ENCODE results near the gene MRPS10. TPM values are rescaled to one million over a fixed set of nuclear protein-coding genes. Genes with fewer than 3 reads are reported as not detected.

Gene MRPS10
- total RNA-seq, 1 experiment from 2014 or later, result 82.6 TPM

DNA sequence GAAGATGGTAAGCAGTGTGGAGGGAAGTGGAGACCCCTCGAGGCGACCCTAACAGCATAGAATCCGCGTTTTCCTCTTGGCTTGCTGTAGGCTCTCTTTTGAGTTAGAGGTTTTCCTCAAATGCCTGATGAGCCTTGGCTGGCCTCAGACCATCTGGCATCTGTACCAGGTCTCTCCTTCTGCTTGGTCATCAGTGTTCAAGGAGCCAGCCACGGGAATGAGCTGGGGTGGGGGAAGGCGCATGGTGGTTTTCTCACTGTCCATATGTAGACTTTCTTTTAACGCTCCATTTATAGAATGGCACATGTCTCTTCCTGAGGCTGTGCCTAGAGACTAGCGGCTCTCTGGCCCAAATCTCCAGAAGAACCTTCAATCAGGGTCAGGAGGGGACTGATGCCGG is 52.6 kb downstream of the MRPS10 start:
- no peak for DNase-seq (ENCODE audit: low read depth, low spot score)
- in situ Hi-C loops (cut with HindIII; ENCODE audit: low pct_unique_long_range_greater_than_20kb, low sequenced_read_pairs), result no loop called here

DNA sequence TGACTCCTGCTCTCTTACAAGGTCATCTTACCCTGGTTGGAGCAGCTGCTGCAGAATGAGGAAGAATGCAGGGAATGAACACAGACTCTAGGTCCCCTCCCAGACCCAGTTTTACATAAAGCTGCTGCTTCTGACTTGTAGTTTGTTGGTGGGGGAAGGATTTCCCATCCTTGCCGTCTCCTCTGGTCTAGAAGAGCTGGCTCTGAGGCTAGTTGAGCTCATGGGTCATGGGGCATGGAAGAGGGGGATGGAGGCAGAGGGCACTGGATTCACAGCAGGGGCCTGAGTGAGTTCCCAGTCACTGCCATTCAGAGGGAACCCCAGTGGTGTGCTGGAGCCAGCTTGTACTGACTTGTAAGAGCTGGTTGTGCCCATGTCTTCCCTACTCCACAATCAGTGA is 53.7 kb downstream of the MRPS10 start:
- no peak for DNase-seq (ENCODE audit: low read depth, low spot score)
- in situ Hi-C loops (cut with HindIII; ENCODE audit: low pct_unique_long_range_greater_than_20kb, low sequenced_read_pairs), result no loop called here

DNA sequence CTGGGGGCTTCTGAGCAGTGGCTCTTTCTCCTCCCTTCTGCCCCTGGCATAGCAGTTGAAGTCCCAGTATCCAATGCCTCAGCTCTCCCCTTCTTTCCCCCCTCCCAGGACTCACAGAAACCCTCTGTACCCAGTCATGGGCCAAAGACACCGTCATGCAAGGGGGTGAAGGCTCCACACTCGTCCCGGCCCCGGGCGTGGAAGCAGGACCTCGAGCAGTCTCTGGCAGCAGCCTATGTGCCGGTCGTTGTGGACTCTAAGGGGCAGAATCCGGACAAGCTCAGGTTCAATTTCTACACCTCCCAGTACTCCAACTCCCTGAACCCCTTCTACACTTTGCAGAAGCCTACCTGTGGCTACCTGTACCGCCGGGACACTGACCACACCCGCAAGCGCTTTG is 54.8 kb downstream of the MRPS10 start:
- in situ Hi-C loops (cut with HindIII; ENCODE audit: low pct_unique_long_range_greater_than_20kb, low sequenced_read_pairs), result no loop called here
- DNase-seq (ENCODE audit: low read depth, low spot score), result no peak

DNA sequence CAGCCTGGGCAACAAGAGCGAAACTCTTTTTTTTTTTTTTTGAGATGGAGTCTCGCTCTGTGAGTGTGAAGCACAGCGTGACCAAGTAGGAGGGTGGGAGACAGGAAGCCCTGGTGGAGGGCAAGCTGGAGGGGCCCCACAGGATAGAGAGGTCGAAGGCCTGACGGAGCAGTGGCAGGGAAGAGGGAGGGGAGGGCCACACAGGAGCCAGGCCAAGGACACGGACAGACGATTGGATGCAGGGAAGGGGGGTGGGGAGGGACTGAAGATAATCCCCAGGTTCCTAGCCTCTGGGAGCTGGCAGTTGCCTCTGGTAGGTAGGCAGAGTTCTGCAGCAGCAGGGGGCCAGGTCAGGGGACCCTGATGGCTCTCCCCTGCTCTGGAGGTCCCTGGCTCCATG is 55.3 kb downstream of the MRPS10 start:
- in situ Hi-C loops (cut with HindIII; ENCODE audit: low pct_unique_long_range_greater_than_20kb, low sequenced_read_pairs), result no loop called here
- no peak for DNase-seq (ENCODE audit: low read depth, low spot score)

GRCh38 chr6:42159431-42160024 is 58.1 kb downstream of the MRPS10 start:
- no peak for DNase-seq (ENCODE audit: low read depth, low spot score)
- in situ Hi-C loops (cut with HindIII; ENCODE audit: low pct_unique_long_range_greater_than_20kb, low sequenced_read_pairs), result no loop called here

DNA sequence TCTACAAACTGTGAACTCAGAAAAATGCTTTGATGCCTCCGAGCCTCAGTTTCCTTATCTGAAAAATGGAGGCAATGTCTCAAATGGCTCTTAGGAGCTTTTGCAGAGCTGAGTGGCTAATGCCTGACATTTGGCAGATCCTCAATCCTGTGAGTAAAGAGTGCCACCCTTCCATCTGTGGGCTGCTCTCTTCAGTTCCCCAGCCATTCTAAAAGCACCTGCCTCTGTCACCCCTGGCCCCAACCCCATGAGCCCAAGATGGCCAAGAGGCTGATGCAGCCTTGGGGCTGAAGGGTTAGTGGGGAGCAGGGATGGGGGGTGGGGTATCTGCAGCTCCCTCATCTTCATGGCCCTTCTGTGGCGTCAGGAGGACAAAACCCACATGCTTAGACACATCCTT is 59.0 kb downstream of the MRPS10 start:
- no peak for DNase-seq (ENCODE audit: low read depth, low spot score)
- in situ Hi-C loops (cut with HindIII; ENCODE audit: low pct_unique_long_range_greater_than_20kb, low sequenced_read_pairs), result no loop called here

GRCh38 chr6:42158011-42158410 is 59.6 kb downstream of the MRPS10 start:
- in situ Hi-C loops (cut with HindIII; ENCODE audit: low pct_unique_long_range_greater_than_20kb, low sequenced_read_pairs), result no loop called here
- DNase-seq (ENCODE audit: low read depth, low spot score), result no peak

Other genes starting within 250 kb of the MRPS10 start
- 17.9 and 19.3 TPM in 2 replicates for gene TAF8, start 167.3 kb downstream of the MRPS10 start, total RNA-seq (2014; rRNA removed; shearing (Covaris generic))
- not detected in 2 replicates for gene C6orf132, start 75.2 kb downstream of the MRPS10 start, total RNA-seq (2014; rRNA removed; shearing (Covaris generic))
- gene GUCA1A, start 44.5 kb downstream of the MRPS10 start, total RNA-seq (2014; rRNA removed; shearing (Covaris generic)), result not detected in 2 replicates
- gene GUCA1B, start 22.9 kb downstream of the MRPS10 start, total RNA-seq (2014; rRNA removed; shearing (Covaris generic)), result 0.11 and 0.21 TPM in 2 replicates
- 2.3 and 2.7 TPM in 2 replicates for gene TRERF1, start 234.1 kb upstream of the MRPS10 start, total RNA-seq (2014; rRNA removed; shearing (Covaris generic))